Astrocyte (in vitro differentiated cells and primary cell): ENCODE measurements around the gene TRPM3. TPM values are rescaled to one million over a fixed set of nuclear protein-coding genes. Genes with fewer than 3 reads are reported as not detected.

Experiments used
- DNase-seq: peaks from one replicate; pipeline ENCODE4 v3.0.0-alpha.2; 2010; ENCODE audit warnings: low read depth
- FAIRE-seq: peaks from 2 replicates; lab custom pipeline; 2011; peaks lifted over from hg19 to GRCh38; lab: Jason Lieb, UNC
- H2AFZ ChIP-seq: 2 replicates; pipeline ENCODE4 v1.6.0; 2012; ENCODE audit warnings: low read depth, low read length, inconsistent platforms
- H3K27ac ChIP-seq: 2 replicates; pipeline ENCODE4 v1.5.1; 2011; ENCODE audit warnings: low read depth, low read length, inconsistent platforms
- H3K27me3 ChIP-seq: 2 replicates; pipeline ENCODE4 v1.6.0; 2011; ENCODE audit warnings: low read length, inconsistent platforms; ENCODE audit not compliant: insufficient read depth
- H3K36me3 ChIP-seq: 2 replicates; pipeline ENCODE4 v1.5.1; 2011; ENCODE audit warnings: low read length, inconsistent platforms; ENCODE audit not compliant: insufficient read depth
- H3K4me1 ChIP-seq: 2 replicates; pipeline ENCODE4 v1.5.1; 2011; ENCODE audit warnings: low read length, inconsistent platforms; ENCODE audit not compliant: insufficient read depth
- H3K4me2 ChIP-seq: 2 replicates; pipeline ENCODE4 v1.6.0; 2012; ENCODE audit warnings: low read length, inconsistent platforms
- H3K4me3 ChIP-seq: 2 replicates; pipeline ENCODE4 v1.5.1; 2011; ENCODE audit warnings: low read depth, mild to moderate bottlenecking, low read length, inconsistent platforms; ENCODE audit not compliant: insufficient read depth
- H3K79me2 ChIP-seq: 2 replicates; pipeline ENCODE4 v1.6.0; 2012; ENCODE audit warnings: mild to moderate bottlenecking, low read length, inconsistent platforms; ENCODE audit not compliant: insufficient read depth
- H3K9ac ChIP-seq: 2 replicates; pipeline ENCODE4 v1.6.0; 2012; ENCODE audit warnings: mild to moderate bottlenecking, low read length, inconsistent platforms
- H3K9me3 ChIP-seq: 2 replicates; pipeline ENCODE4 v1.5.1; 2012; ENCODE audit warnings: low read depth, mild to moderate bottlenecking, low read length, inconsistent platforms; ENCODE audit not compliant: insufficient read depth
- H4K20me1 ChIP-seq: 2 replicates; pipeline ENCODE4 v1.6.0; 2012; ENCODE audit warnings: low read length, inconsistent platforms; ENCODE audit not compliant: insufficient read depth
- H3K27ac Mint-ChIP-seq: one replicate; pipeline ENCODE4 v1.8.0; 2021; ENCODE audit warnings: mild to moderate bottlenecking, mixed read lengths; ENCODE audit not compliant: unreplicated experiment
- H3K27me3 Mint-ChIP-seq: one replicate; pipeline ENCODE4 v1.8.0; 2021; ENCODE audit warnings: low read depth, mixed read lengths; ENCODE audit not compliant: unreplicated experiment
- H3K36me3 Mint-ChIP-seq: one replicate; pipeline ENCODE4 v1.8.0; 2021; ENCODE audit warnings: low read depth, mixed read lengths; ENCODE audit not compliant: unreplicated experiment
- H3K4me1 Mint-ChIP-seq: one replicate; pipeline ENCODE4 v1.8.0; 2021; ENCODE audit warnings: low read depth, mixed read lengths; ENCODE audit not compliant: unreplicated experiment
- H3K4me3 Mint-ChIP-seq: one replicate; pipeline ENCODE4 v1.8.0; 2021; ENCODE audit warnings: mild to moderate bottlenecking, moderate library complexity, mixed read lengths; ENCODE audit not compliant: unreplicated experiment
- H3K9me3 Mint-ChIP-seq: one replicate; pipeline ENCODE4 v1.8.0; 2021; ENCODE audit warnings: mild to moderate bottlenecking, mixed read lengths; ENCODE audit not compliant: unreplicated experiment
- EZH2 ChIP-seq: IDR thresholded peaks from 2 replicates; pipeline ENCODE4 v1.6.1; 2012; ENCODE audit warnings: mild to moderate bottlenecking, low read length, inconsistent platforms; ENCODE audit not compliant: insufficient read depth
- total RNA-seq: library from RNA; stranded (reverse); gene quantifications from 2 replicates; pipeline ENCODE4 v1.2.1, GENCODE V29; 2021
- TF ChIP-seq, protein P1 (sequence below): IDR thresholded peaks from 2 replicates; pipeline ENCODE4 v1.5.1; 2011; ENCODE audit warnings: low read depth, mild to moderate bottlenecking, inconsistent platforms, low read length, moderate library complexity; ENCODE audit not compliant: insufficient read depth

TRPM3 gene
- total RNA-seq, 1 donor from 2014 or later, result 0.14 TPM

DNA sequence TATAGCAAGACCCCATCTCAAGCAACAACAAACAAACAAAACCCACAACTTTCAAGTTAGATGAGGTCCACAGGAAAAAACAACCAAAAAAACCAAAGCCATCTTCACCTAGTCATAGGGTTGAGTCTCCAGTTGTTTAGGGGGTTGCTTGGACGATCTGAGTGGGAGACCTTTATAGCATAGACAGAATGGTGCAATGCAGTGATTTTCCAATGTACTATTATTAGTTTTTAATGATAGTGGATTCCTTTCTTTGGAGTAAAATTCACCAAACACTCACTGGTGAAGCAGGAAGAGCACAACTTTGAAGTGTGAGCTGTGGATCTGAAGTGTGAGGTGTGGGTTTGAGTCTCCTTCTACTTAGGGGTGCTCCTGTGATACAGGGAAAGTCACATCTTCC is 640.0 kb downstream of the TRPM3 start:
- no peaks in the 10 kb centered on the region for H3K9me3 ChIP-seq
- no peak for FAIRE-seq
- H4K20me1 ChIP-seq, result no peaks in the 10 kb centered on the region
- no peaks in the 10 kb centered on the region for H3K36me3 ChIP-seq
- H3K4me3 Mint-ChIP-seq, result no peak overlapping the region
- H3K27me3 Mint-ChIP-seq, result peaks cover 4% of the 10 kb centered on the region
- no peak overlapping the region for H3K27ac Mint-ChIP-seq
- no peak overlapping the region for H3K4me2 ChIP-seq
- H3K4me1 Mint-ChIP-seq, result peaks cover 9% of the 10 kb centered on the region
- TF ChIP-seq, protein P1, sequence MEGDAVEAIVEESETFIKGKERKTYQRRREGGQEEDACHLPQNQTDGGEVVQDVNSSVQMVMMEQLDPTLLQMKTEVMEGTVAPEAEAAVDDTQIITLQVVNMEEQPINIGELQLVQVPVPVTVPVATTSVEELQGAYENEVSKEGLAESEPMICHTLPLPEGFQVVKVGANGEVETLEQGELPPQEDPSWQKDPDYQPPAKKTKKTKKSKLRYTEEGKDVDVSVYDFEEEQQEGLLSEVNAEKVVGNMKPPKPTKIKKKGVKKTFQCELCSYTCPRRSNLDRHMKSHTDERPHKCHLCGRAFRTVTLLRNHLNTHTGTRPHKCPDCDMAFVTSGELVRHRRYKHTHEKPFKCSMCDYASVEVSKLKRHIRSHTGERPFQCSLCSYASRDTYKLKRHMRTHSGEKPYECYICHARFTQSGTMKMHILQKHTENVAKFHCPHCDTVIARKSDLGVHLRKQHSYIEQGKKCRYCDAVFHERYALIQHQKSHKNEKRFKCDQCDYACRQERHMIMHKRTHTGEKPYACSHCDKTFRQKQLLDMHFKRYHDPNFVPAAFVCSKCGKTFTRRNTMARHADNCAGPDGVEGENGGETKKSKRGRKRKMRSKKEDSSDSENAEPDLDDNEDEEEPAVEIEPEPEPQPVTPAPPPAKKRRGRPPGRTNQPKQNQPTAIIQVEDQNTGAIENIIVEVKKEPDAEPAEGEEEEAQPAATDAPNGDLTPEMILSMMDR, result no peak
- peaks cover 16% of the 10 kb centered on the region for H3K4me1 ChIP-seq
- no peaks in the 10 kb centered on the region for H3K79me2 ChIP-seq
- H3K4me3 ChIP-seq, result no peak overlapping the region
- no peak for DNase-seq
- no peak overlapping the region for H3K27ac ChIP-seq
- H3K9ac ChIP-seq, result no peak overlapping the region
- H3K9me3 Mint-ChIP-seq, result no peaks in the 10 kb centered on the region
- H3K36me3 Mint-ChIP-seq, result no peaks in the 10 kb centered on the region
- no peaks in the 10 kb centered on the region for H3K27me3 ChIP-seq
- no peak overlapping the region for H2AFZ ChIP-seq

DNA sequence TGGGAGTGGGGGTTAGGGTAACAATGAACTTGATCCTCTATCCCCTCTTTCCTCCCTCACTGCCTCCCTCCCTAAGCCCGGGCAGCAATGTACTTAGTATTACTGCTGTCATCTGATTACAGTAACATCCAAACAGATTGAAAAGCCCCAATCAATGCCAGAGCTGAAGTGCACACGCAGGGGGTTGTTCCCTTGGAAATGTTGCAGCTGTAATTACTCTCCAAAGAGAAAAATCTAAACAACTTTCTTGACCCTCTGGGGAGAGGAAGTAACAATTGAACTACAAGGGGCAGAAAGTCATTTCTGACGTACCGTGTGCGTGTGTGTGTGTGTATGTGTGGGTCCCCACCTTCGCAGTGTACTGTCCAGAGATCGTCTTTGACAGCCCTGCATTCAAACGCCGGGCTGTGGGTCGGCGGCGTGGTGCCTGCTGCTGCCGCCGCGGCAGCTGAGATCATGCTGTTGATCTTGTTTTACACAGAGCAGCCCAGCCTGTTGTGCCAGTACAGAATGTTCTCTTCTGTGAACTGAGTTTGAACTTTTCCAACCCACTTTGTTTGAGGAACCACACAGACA is 640.9 kb downstream of the TRPM3 start:
- Histone ChIP-seq H3K9me3 (no peaks in the 10 kb centered on the region), H3K79me2 (no peaks in the 10 kb centered on the region), H3K27me3 (no peaks in the 10 kb centered on the region), H2AFZ (peak overlapping the region; percentile 66), H3K9ac (peak overlapping the region; percentile 53), H3K4me1 (peaks cover 16% of the 10 kb centered on the region), H3K27ac (no peak overlapping the region), H3K36me3 (no peaks in the 10 kb centered on the region), H3K4me3 (peak overlapping the region; percentile 35), H3K4me2 (peak overlapping the region; percentile 71), H4K20me1 (no peaks in the 10 kb centered on the region)
- Mint-ChIP-seq H3K36me3 (no peaks in the 10 kb centered on the region), H3K4me1 (peaks cover 9% of the 10 kb centered on the region), H3K9me3 (no peaks in the 10 kb centered on the region), H3K27ac (no peak overlapping the region), H3K27me3 (peaks cover 9% of the 10 kb centered on the region), H3K4me3 (no peak overlapping the region)
- DNase-seq (peak; percentile 59), FAIRE-seq (no peak)
- TF ChIP-seq, protein P1, result no peak
- no peak for TF ChIP-seq EZH2

DNA sequence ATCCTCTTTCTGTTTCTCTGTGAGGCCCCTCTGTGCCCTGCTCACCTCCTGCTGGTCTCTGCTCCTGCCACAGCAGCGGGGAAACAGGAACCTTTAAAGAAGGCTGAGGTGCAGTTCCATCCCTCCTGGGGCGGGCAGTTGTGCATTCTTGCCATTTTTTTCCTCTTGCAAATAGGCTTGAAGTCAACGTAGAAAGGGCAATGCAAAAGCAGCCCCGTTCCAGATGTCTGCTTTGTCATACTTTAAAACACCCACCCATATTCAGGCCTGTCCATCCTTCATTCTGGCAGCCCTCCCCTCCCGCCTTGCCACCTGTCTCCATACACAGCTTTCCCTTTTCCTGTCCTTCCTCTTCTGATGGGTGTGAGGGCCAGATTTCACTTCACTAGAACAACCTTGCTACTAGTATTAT is 641.5 kb downstream of the TRPM3 start:
- H3K27me3 Mint-ChIP-seq, result peaks cover 13% of the 10 kb centered on the region
- Histone ChIP-seq H3K27ac (peak overlapping the region; percentile 5), H3K4me2 (peak overlapping the region; percentile 71), H3K36me3 (no peaks in the 10 kb centered on the region), H3K79me2 (no peaks in the 10 kb centered on the region), H3K27me3 (no peaks in the 10 kb centered on the region), H3K4me1 (peaks cover 16% of the 10 kb centered on the region), H3K9ac (peak overlapping the region; percentile 53), H3K9me3 (no peaks in the 10 kb centered on the region), H3K4me3 (no peak overlapping the region), H2AFZ (no peak overlapping the region), H4K20me1 (no peaks in the 10 kb centered on the region)
- no peak for TF ChIP-seq EZH2
- TF ChIP-seq, protein P1, result no peak
- peak; percentile 76 for DNase-seq
- no peak overlapping the region for H3K4me3 Mint-ChIP-seq
- peaks cover 9% of the 10 kb centered on the region for H3K4me1 Mint-ChIP-seq
- H3K27ac Mint-ChIP-seq, result peak overlapping the region; percentile 82
- no peaks in the 10 kb centered on the region for H3K9me3 Mint-ChIP-seq
- no peak for FAIRE-seq
- H3K36me3 Mint-ChIP-seq, result no peaks in the 10 kb centered on the region
